Rectal smooth muscle tissue (tissue), 1 donor: ENCODE results near the gene EYS.

ENCODE experiments used
- H3K27ac ChIP-seq: one replicate; pipeline ENCODE4 v1.7.0; 2013; ENCODE audit warnings: low read depth, low read length, inconsistent platforms
- H3K27me3 ChIP-seq: one replicate; pipeline ENCODE4 v1.7.0; 2013; ENCODE audit warnings: low read length; ENCODE audit not compliant: control insufficient read depth, insufficient read depth
- H3K36me3 ChIP-seq: one replicate; pipeline ENCODE4 v1.7.0; 2013; ENCODE audit warnings: low read length; ENCODE audit not compliant: control insufficient read depth, insufficient read depth
- H3K4me1 ChIP-seq: one replicate; pipeline ENCODE4 v1.7.0; 2013; ENCODE audit warnings: low read length; ENCODE audit not compliant: control insufficient read depth, insufficient read depth
- H3K4me3 ChIP-seq: one replicate; pipeline ENCODE4 v1.7.0; 2013; ENCODE audit warnings: low read length
- H3K9ac ChIP-seq: one replicate; pipeline ENCODE4 v1.7.0; 2013; ENCODE audit warnings: low read length

The EYS gene

GRCh38 chr6:64539917-64540316, 1167.1 kb downstream of the EYS start:
- Histone ChIP-seq H3K4me1 (no peaks in the 10 kb centered on the region), H3K9ac (no peak overlapping the region), H3K27ac (no peak overlapping the region), H3K27me3 (no peaks in the 10 kb centered on the region), H3K4me3 (no peak overlapping the region), H3K36me3 (no peaks in the 10 kb centered on the region)

- no peak overlapping the region for H3K27ac ChIP-seq
- no peak overlapping the region for H3K4me3 ChIP-seq
- H3K27me3 ChIP-seq = no peaks in the 10 kb centered on the region
- H3K4me1 ChIP-seq = no peaks in the 10 kb centered on the region
- H3K9ac ChIP-seq = no peak overlapping the region
- H3K36me3 ChIP-seq = no peaks in the 10 kb centered on the region
These were observed 1168.3 kb downstream of the EYS start for GRCh38 chr6:64538722-64539121.

GRCh38 chr6:64527899-64528298, 1179.1 kb downstream of the EYS start:
- Histone ChIP-seq H3K4me1 (no peaks in the 10 kb centered on the region), H3K4me3 (no peak overlapping the region), H3K9ac (no peak overlapping the region), H3K27me3 (no peaks in the 10 kb centered on the region), H3K27ac (no peak overlapping the region), H3K36me3 (no peaks in the 10 kb centered on the region)

- Histone ChIP-seq H3K36me3 (no peaks in the 10 kb centered on the region), H3K9ac (no peak overlapping the region), H3K27me3 (no peaks in the 10 kb centered on the region), H3K27ac (no peak overlapping the region), H3K4me1 (no peaks in the 10 kb centered on the region), H3K4me3 (no peak overlapping the region)
These were observed 1184.2 kb downstream of the EYS start for GRCh38 chr6:64522859-64523258.

GRCh38 chr6:64520050-64520449, 1187.0 kb downstream of the EYS start:
- Histone ChIP-seq H3K27me3 (no peaks in the 10 kb centered on the region), H3K4me3 (no peak overlapping the region), H3K27ac (no peak overlapping the region), H3K36me3 (no peaks in the 10 kb centered on the region), H3K4me1 (no peaks in the 10 kb centered on the region), H3K9ac (no peak overlapping the region)

- H3K27ac ChIP-seq = no peak overlapping the region
- no peaks in the 10 kb centered on the region for H3K27me3 ChIP-seq
- no peaks in the 10 kb centered on the region for H3K4me1 ChIP-seq
- H3K9ac ChIP-seq = no peak overlapping the region
- H3K36me3 ChIP-seq = no peaks in the 10 kb centered on the region
- H3K4me3 ChIP-seq = no peak overlapping the region
These were observed 1190.6 kb downstream of the EYS start for GRCh38 chr6:64516393-64516792.

- no peak overlapping the region for H3K4me3 ChIP-seq
- H3K36me3 ChIP-seq = no peaks in the 10 kb centered on the region
- H3K9ac ChIP-seq = no peak overlapping the region
- no peak overlapping the region for H3K27ac ChIP-seq
- H3K4me1 ChIP-seq = no peaks in the 10 kb centered on the region
- H3K27me3 ChIP-seq = no peaks in the 10 kb centered on the region
These were observed 1199.4 kb downstream of the EYS start for GRCh38 chr6:64507661-64508060.

GRCh38 chr6:64505312-64505711, 1201.7 kb downstream of the EYS start:
- Histone ChIP-seq H3K27me3 (no peaks in the 10 kb centered on the region), H3K36me3 (no peaks in the 10 kb centered on the region), H3K27ac (no peak overlapping the region), H3K4me3 (no peak overlapping the region), H3K4me1 (no peaks in the 10 kb centered on the region), H3K9ac (no peak overlapping the region)

GRCh38 chr6:64504503-64504902, 1202.5 kb downstream of the EYS start:
- no peak overlapping the region for H3K9ac ChIP-seq
- H3K27me3 ChIP-seq = no peaks in the 10 kb centered on the region
- H3K4me1 ChIP-seq = no peaks in the 10 kb centered on the region
- no peak overlapping the region for H3K4me3 ChIP-seq
- H3K27ac ChIP-seq = no peak overlapping the region
- no peaks in the 10 kb centered on the region for H3K36me3 ChIP-seq

GRCh38 chr6:64502801-64503200, 1204.2 kb downstream of the EYS start:
- H3K27me3 ChIP-seq = no peaks in the 10 kb centered on the region

GRCh38 chr6:64497634-64498033, 1209.4 kb downstream of the EYS start:
- Histone ChIP-seq H3K27ac (no peak overlapping the region), H3K4me3 (no peak overlapping the region), H3K36me3 (no peaks in the 10 kb centered on the region), H3K4me1 (no peaks in the 10 kb centered on the region), H3K9ac (no peak overlapping the region), H3K27me3 (no peaks in the 10 kb centered on the region)

More at GRCh38 chr6:64502801-64503200, 1204.2 kb downstream of the EYS start:
- H3K4me3 ChIP-seq = no peak overlapping the region
- H3K36me3 ChIP-seq = no peaks in the 10 kb centered on the region
- no peak overlapping the region for H3K9ac ChIP-seq
- no peaks in the 10 kb centered on the region for H3K4me1 ChIP-seq
- H3K27ac ChIP-seq = no peak overlapping the region

- no peaks in the 10 kb centered on the region for H3K36me3 ChIP-seq
These were observed 1217.3 kb downstream of the EYS start for GRCh38 chr6:64489763-64490162.

GRCh38 chr6:64486578-64487351, 1220.3 kb downstream of the EYS start:
- Histone ChIP-seq H3K4me3 (no peak overlapping the region), H3K36me3 (no peaks in the 10 kb centered on the region), H3K4me1 (no peaks in the 10 kb centered on the region), H3K27me3 (no peaks in the 10 kb centered on the region), H3K9ac (no peak overlapping the region), H3K27ac (no peak overlapping the region)

More at GRCh38 chr6:64489763-64490162, 1217.3 kb downstream of the EYS start:
- H3K4me1 ChIP-seq = no peaks in the 10 kb centered on the region
- no peaks in the 10 kb centered on the region for H3K27me3 ChIP-seq
- no peak overlapping the region for H3K9ac ChIP-seq
- no peak overlapping the region for H3K4me3 ChIP-seq
- no peak overlapping the region for H3K27ac ChIP-seq
